ENCODE measurements around the gene NFYB. TPM values are rescaled to one million over a fixed set of nuclear protein-coding genes. Genes with fewer than 3 reads are reported as not detected.

Gene NFYB
- total and polyA plus RNA-seq, 9 of the 15 experiments (the other 6 are each of a cell fraction or from before 2014, with no cell fraction given), result 14.5 to 51.5 (median 32.3) TPM

DNA sequence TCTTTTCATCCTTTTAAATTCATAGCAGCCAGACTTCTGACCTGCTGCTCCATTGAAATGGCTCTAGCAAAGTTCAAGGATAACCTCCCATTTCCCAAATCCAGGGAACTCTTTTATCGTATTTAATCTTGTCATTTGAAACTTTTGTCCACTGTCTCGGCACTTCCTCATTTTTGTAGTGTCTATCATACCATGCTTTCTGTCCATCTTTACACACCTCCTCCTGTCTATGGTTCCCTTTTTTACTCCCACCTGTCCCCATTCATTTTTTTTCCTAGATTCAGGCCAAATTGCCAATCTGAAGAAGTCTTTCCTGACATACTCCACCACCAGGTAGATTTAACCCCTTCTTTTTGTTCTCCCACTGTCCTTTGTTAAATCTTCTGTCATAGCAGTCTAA, 31.0 kb downstream of the NFYB start (continued):
- TF ChIP-seq, protein P1, sequence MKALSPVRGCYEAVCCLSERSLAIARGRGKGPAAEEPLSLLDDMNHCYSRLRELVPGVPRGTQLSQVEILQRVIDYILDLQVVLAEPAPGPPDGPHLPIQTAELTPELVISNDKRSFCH (CRISPR knock-in tag; IDR thresholded peaks at IDR 0.05), result no peak
- TF ChIP-seq, protein P1 (tag; IDR thresholded peaks at IDR 0.05), result no peak
- TF ChIP-seq PPARD (CRISPR knock-in tag; IDR thresholded peaks at IDR 0.05) (no peak), LCOR (CRISPR knock-in tag; IDR thresholded peaks at IDR 0.05) (no peak), HMGN3 (IDR thresholded peaks at IDR 0.05; ENCODE audit: borderline replicate concordance, extremely low read depth, insufficient read length, low read depth, low read length) (no peak), SOX6 (IDR thresholded peaks at IDR 0.05) (0 out of 2 replicates have a peak, but pooled peaks have one; percentile 52), SIX5 (IDR thresholded peaks at IDR 0.05; ENCODE audit: borderline replicate concordance in 1 of 2, insufficient read depth in 1 of 2, low read depth in 1 of 2, low read length in 2 of 2) (no peak), CREB1 (IDR thresholded peaks at IDR 0.05) (no peak), CREB1 (CRISPR knock-in tag; IDR thresholded peaks at IDR 0.05) (no peak), DDX20 (tag; IDR thresholded peaks at IDR 0.05; ENCODE audit: low read depth) (no peak), U2AF1 (optimal IDR thresholded peaks at IDR 0.05; ENCODE audit: low read depth, low read length) (no peak)
- TF ChIP-seq, protein P2, sequence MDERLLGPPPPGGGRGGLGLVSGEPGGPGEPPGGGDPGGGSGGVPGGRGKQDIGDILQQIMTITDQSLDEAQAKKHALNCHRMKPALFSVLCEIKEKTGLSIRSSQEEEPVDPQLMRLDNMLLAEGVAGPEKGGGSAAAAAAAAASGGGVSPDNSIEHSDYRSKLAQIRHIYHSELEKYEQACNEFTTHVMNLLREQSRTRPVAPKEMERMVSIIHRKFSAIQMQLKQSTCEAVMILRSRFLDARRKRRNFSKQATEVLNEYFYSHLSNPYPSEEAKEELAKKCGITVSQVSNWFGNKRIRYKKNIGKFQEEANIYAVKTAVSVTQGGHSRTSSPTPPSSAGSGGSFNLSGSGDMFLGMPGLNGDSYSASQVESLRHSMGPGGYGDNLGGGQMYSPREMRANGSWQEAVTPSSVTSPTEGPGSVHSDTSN (CRISPR knock-in tag; IDR thresholded peaks at IDR 0.05; ENCODE audit: low read depth), result no peak
- TF ChIP-seq, protein P2 (tag; conservative IDR thresholded peaks at IDR 0.05; ENCODE audit: low read depth), result peak; percentile 22; the same call in 1 of the 2 replicates
- TF ChIP-seq, protein P3, sequence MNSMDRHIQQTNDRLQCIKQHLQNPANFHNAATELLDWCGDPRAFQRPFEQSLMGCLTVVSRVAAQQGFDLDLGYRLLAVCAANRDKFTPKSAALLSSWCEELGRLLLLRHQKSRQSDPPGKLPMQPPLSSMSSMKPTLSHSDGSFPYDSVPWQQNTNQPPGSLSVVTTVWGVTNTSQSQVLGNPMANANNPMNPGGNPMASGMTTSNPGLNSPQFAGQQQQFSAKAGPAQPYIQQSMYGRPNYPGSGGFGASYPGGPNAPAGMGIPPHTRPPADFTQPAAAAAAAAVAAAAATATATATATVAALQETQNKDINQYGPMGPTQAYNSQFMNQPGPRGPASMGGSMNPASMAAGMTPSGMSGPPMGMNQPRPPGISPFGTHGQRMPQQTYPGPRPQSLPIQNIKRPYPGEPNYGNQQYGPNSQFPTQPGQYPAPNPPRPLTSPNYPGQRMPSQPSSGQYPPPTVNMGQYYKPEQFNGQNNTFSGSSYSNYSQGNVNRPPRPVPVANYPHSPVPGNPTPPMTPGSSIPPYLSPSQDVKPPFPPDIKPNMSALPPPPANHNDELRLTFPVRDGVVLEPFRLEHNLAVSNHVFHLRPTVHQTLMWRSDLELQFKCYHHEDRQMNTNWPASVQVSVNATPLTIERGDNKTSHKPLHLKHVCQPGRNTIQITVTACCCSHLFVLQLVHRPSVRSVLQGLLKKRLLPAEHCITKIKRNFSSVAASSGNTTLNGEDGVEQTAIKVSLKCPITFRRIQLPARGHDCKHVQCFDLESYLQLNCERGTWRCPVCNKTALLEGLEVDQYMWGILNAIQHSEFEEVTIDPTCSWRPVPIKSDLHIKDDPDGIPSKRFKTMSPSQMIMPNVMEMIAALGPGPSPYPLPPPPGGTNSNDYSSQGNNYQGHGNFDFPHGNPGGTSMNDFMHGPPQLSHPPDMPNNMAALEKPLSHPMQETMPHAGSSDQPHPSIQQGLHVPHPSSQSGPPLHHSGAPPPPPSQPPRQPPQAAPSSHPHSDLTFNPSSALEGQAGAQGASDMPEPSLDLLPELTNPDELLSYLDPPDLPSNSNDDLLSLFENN (IDR thresholded peaks at IDR 0.05; ENCODE audit: low read depth in 2 of 2, low read length in 2 of 2), result no peak
- TF ChIP-seq, protein P4, sequence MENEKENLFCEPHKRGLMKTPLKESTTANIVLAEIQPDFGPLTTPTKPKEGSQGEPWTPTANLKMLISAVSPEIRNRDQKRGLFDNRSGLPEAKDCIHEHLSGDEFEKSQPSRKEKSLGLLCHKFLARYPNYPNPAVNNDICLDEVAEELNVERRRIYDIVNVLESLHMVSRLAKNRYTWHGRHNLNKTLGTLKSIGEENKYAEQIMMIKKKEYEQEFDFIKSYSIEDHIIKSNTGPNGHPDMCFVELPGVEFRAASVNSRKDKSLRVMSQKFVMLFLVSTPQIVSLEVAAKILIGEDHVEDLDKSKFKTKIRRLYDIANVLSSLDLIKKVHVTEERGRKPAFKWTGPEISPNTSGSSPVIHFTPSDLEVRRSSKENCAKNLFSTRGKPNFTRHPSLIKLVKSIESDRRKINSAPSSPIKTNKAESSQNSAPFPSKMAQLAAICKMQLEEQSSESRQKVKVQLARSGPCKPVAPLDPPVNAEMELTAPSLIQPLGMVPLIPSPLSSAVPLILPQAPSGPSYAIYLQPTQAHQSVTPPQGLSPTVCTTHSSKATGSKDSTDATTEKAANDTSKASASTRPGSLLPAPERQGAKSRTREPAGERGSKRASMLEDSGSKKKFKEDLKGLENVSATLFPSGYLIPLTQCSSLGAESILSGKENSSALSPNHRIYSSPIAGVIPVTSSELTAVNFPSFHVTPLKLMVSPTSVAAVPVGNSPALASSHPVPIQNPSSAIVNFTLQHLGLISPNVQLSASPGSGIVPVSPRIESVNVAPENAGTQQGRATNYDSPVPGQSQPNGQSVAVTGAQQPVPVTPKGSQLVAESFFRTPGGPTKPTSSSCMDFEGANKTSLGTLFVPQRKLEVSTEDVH (IDR thresholded peaks at IDR 0.05; ENCODE audit: low read depth, partially characterized antibody), result no peak
- TF ChIP-seq, protein P5, sequence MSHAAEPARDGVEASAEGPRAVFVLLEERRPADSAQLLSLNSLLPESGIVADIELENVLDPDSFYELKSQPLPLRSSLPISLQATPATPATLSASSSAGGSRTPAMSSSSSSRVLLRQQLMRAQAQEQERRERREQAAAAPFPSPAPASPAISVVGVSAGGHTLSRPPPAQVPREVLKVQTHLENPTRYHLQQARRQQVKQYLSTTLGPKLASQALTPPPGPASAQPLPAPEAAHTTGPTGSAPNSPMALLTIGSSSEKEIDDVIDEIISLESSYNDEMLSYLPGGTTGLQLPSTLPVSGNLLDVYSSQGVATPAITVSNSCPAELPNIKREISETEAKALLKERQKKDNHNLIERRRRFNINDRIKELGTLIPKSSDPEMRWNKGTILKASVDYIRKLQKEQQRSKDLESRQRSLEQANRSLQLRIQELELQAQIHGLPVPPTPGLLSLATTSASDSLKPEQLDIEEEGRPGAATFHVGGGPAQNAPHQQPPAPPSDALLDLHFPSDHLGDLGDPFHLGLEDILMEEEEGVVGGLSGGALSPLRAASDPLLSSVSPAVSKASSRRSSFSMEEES (CRISPR knock-in tag; IDR thresholded peaks at IDR 0.05), result no peak

All from K562 (cell line).